Measurements from ENCODE around the gene MGAT5. TPM values are rescaled to one million over a fixed set of nuclear protein-coding genes. Genes with fewer than 3 reads are reported as not detected.

Gene MGAT5
- total RNA-seq, 1 donor from 2014 or later = 54.4 TPM

DNA sequence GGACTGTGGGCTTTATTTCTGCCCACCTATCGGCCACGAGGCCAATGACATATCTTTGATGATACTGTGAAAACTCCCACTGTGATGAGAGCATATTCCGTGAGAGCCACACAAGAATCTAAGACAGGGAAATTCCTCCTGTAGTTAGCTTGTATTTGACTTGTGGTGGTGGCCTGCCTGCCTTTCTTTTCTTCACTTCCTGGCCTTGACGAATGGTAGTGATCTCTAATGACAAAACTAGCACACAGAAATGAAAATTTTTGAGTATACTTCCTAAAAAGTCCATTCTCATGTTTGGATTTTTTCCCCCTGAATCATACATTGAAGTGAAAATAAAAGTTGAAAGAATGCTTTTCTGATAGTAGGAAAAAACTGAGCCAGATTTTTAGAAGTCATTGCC is 94.4 kb downstream of the MGAT5 start:
- Histone ChIP-seq H3K9me3 (no peaks in the 10 kb centered on the region), H3K4me3 (no peak overlapping the region), H3K27ac (no peak overlapping the region), H3K4me1 (no peaks in the 10 kb centered on the region), H3K27me3 (no peaks in the 10 kb centered on the region), H3K36me3 (no peaks in the 10 kb centered on the region)
- no peak for ATAC-seq
- intact Hi-C loops (cut with DNase I) = no loop called here
- no peak for DNase-seq
- no peak for TF ChIP-seq CTCF (IDR thresholded peaks at IDR 0.05)

- ATAC-seq (no peak), DNase-seq (no peak)
- Histone ChIP-seq H3K27ac (no peak overlapping the region), H3K27me3 (no peaks in the 10 kb centered on the region), H3K9me3 (no peaks in the 10 kb centered on the region), H3K36me3 (no peaks in the 10 kb centered on the region), H3K4me1 (no peaks in the 10 kb centered on the region), H3K4me3 (no peak overlapping the region)
- TF ChIP-seq CTCF (IDR thresholded peaks at IDR 0.05) = no peak
- intact Hi-C loops (cut with DNase I) = no loop called here
These were observed 94.9 kb downstream of the MGAT5 start for GRCh38 chr2:134348760-134349159.

DNA sequence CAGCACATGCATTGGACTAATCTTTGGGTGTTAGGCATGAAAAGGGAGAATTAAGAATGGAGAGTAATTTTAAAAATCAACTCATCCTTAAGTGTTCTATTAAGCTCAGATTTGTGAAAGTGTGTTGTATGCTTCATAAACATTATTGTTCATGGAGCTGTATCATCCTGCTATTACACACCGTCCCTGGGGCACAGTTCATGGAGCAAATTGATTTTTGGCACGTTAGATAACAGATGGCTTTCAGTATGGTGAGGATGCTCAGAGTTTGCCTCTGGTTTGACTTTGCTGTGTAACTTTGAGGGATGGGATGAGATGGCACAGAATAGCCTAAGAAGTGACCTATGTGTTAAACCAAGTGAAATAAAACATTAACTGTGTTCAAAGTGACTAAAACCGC is 97.1 kb downstream of the MGAT5 start:
- DNase-seq = no peak
- no peak for ATAC-seq
- Histone ChIP-seq H3K27me3 (no peaks in the 10 kb centered on the region), H3K27ac (no peak overlapping the region), H3K4me1 (no peaks in the 10 kb centered on the region), H3K4me3 (no peak overlapping the region), H3K9me3 (no peaks in the 10 kb centered on the region), H3K36me3 (no peaks in the 10 kb centered on the region)
- no peak for TF ChIP-seq CTCF (IDR thresholded peaks at IDR 0.05)
- intact Hi-C loops (cut with DNase I) = no loop called here

- no peak for TF ChIP-seq CTCF (IDR thresholded peaks at IDR 0.05)
- DNase-seq (no peak), ATAC-seq (no peak)
- H3K27me3 ChIP-seq = no peaks in the 10 kb centered on the region
- intact Hi-C loops (cut with DNase I) = no loop called here
- H3K36me3 ChIP-seq = no peaks in the 10 kb centered on the region
- H3K4me1 ChIP-seq = no peaks in the 10 kb centered on the region
- no peak overlapping the region for H3K27ac ChIP-seq
- no peak overlapping the region for H3K4me3 ChIP-seq
- H3K9me3 ChIP-seq = no peaks in the 10 kb centered on the region
These were observed 98.0 kb downstream of the MGAT5 start for GRCh38 chr2:134351899-134352298.

- intact Hi-C loops (cut with DNase I) = no loop called here
- Histone ChIP-seq H3K9me3 (no peaks in the 10 kb centered on the region), H3K4me3 (no peak overlapping the region), H3K36me3 (no peaks in the 10 kb centered on the region), H3K27me3 (no peaks in the 10 kb centered on the region), H3K27ac (no peak overlapping the region), H3K4me1 (no peaks in the 10 kb centered on the region)
- TF ChIP-seq CTCF (IDR thresholded peaks at IDR 0.05) = no peak
- DNase-seq (no peak), ATAC-seq (no peak)
These were observed 99.0 kb downstream of the MGAT5 start for GRCh38 chr2:134352844-134353243.

DNA sequence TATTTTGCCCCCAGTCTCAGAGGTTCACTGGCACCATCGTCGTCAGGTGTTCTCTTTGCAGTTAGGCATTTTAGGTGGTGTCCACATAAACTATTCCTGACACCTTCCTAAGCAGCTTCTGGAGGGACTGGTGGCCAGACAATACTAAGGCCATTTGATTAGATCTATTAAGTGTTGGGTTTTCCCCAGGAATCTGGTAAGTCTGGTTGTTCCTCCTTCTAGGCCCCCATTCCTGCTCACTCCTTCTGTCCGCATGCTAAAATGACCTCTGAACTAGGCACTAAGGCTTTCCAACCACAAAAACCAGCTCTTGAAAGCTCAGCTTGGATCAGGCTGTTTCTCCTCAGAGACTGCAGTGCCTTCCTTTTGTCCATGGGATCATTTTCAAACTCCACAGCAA is 100.7 kb downstream of the MGAT5 start:
- H3K4me3 ChIP-seq = no peak overlapping the region
- no peak for TF ChIP-seq CTCF (IDR thresholded peaks at IDR 0.05)
- H3K9me3 ChIP-seq = no peaks in the 10 kb centered on the region
- no peaks in the 10 kb centered on the region for H3K4me1 ChIP-seq
- no peak overlapping the region for H3K27ac ChIP-seq
- no peak for DNase-seq
- H3K27me3 ChIP-seq = no peaks in the 10 kb centered on the region
- no peaks in the 10 kb centered on the region for H3K36me3 ChIP-seq
- intact Hi-C loops (cut with DNase I) = no loop called here
- ATAC-seq = no peak

All from upper lobe of right lung (tissue), 1 donor.